Gastrocnemius medialis (tissue), 4 donors: ENCODE results near the gene PCDHGA11. TPM values are rescaled to one million over a fixed set of nuclear protein-coding genes. Genes with fewer than 3 reads are reported as not detected.
"Not testable (repeated sequence)": the region's sequence is repeated elsewhere in the genome, so short reads cannot be mapped to it uniquely, and the experiment has no call there.

Experiments used
- ATAC-seq, 2 donors: fragments of 150-250 bp; one replicate each; pipeline ENCODE4 v1.9.1; 2016
- DNase-seq, 2 donors: peaks; one replicate each; pipeline ENCODE4 v3.0.0-alpha.2; 2019
- H3K27ac ChIP-seq, 4 donors: fragments of 200-600 bp; sonication (generic); 1 replicate in 1 of 4; 2 replicates in 3 of 4; pipeline ENCODE4 v1.5.1; 2016 to 2018; ENCODE audit warnings: mild to moderate bottlenecking in 2 of 4, moderate library complexity in 1 of 4
- H3K27me3 ChIP-seq, 3 donors: fragments of 200-600 bp; sonication (generic) in 2 of 3; 1 replicate in 1 of 3; 2 replicates in 2 of 3; pipeline versions ENCODE4 v1.5.1 to v1.6.0; 2016 to 2019; ENCODE audit warnings: mild to moderate bottlenecking in 1 of 3, moderate library complexity in 1 of 3
- H3K36me3 ChIP-seq, 2 donors: fragments of 200-600 bp; sonication (generic) in 1 of 2; one replicate each; pipeline ENCODE4 v1.5.1; 2017 to 2018
- H3K4me1 ChIP-seq, 2 donors: fragments of 200-600 bp; sonication (generic) in 1 of 2; one replicate each; pipeline ENCODE4 v1.5.1; 2016 to 2017; ENCODE audit warnings: mild to moderate bottlenecking in 2 of 2
- H3K4me3 ChIP-seq, 4 donors: fragments of 200-600 bp; sonication (generic) in 3 of 4; 1 replicate in 1 of 4; 2 replicates in 3 of 4; pipeline ENCODE4 v1.5.1; 2016 to 2019; ENCODE audit warnings: mild to moderate bottlenecking in 2 of 4
- H3K9me3 ChIP-seq, 3 donors: fragments of 200-600 bp; sonication (generic) in 2 of 3; 1 replicate in 1 of 3; 2 replicates in 2 of 3; pipeline ENCODE4 v1.5.1; 2016 to 2019
- CTCF ChIP-seq, 5 experiments: fragments of 450-650 bp in 3 of 5; fragments of 200-600 bp in 2 of 5; sonication (generic) in 2 of 5; IDR thresholded peaks in 4 of 5; conservative IDR thresholded peaks in 1 of 5; 1 replicate in 4 of 5; 2 replicates in 1 of 5; pipeline ENCODE4 v1.5.1; 2016 to 2019; ENCODE audit warnings: antibody characterized with exemption in 5 of 5, mild to moderate bottlenecking in 3 of 5, moderate library complexity in 3 of 5
- POLR2A ChIP-seq, 2 donors: fragments of 450-650 bp; IDR thresholded peaks; one replicate each; pipeline ENCODE4 v1.6.1; 2017; ENCODE audit warnings: antibody characterized with exemption in 2 of 2, mild to moderate bottlenecking in 2 of 2, moderate library complexity in 2 of 2
- in situ Hi-C, 4 donors: fragments of 200-750 bp; cut with MboI; loops; one replicate each; pipeline versions ENCODE4 v1.15.0 to v1.8.0; 2017; ENCODE audit warnings: low sequenced_read_pairs in 4 of 4
- intact Hi-C: fragments of 100-400 bp; cut with DNase I; formaldehyde crosslinking; loops from one replicate; pipeline ENCODE4 v1.15.1; 2023; ENCODE audit warnings: low total_unique reads
- total RNA-seq, 4 donors: library from RNA; depleted of rRNA; stranded (reverse); fragments of >200 nt; gene quantifications; one replicate each; pipeline versions ENCODE4 v1.1.0 to v1.2.3, GENCODE V29; 2016

Gene PCDHGA11
- total RNA-seq, 4 donors from 2014 or later: 1.2 to 3.3 (median 1.3) TPM

DNA sequence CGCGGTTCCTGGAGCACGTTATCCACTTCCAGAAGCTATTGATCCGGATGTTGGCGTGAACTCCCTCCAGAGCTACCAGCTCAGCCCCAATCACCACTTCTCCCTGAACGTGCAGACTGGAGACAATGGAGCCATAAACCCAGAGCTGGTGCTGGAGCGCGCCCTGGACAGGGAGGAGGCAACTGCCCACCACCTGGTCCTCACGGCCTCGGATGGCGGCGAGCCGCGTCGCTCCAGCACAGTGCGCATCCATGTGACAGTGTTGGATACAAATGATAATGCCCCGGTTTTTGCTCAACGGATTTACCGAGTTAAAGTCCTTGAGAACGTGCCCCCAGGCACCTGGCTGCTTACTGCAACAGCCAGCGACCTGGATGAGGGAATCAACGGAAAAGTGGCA, 17.5 kb upstream of the PCDHGA11 start:
- ATAC-seq (no peak), DNase-seq (no peak)
- TF ChIP-seq CTCF (IDR thresholded peaks at IDR 0.05 in 4 of 5, conservative IDR thresholded peaks at IDR 0.05 in 1 of 5): no peak
- no peak for TF ChIP-seq POLR2A (IDR thresholded peaks at IDR 0.05)
- Histone ChIP-seq H3K4me1 (peaks cover 14 to 15% of the 10 kb centered on the region in 2 donors), H3K27me3 (peaks cover 0 to 4% (median 0%) of the 10 kb centered on the region in 3 donors), H3K4me3 (peak overlapping the region in 2 of 4 donors; percentile 29 to 41), H3K9me3 (peaks cover 0 to 6% (median 0%) of the 10 kb centered on the region in 3 donors), H3K36me3 (peaks cover 0 to 4% of the 10 kb centered on the region in 2 donors), H3K27ac (no peak overlapping the region)
- in situ Hi-C loops (no loop called here), intact Hi-C loops (no loop called here)

- peak; percentile 73 to 75 for ATAC-seq
- H3K36me3 ChIP-seq, H3K27me3 ChIP-seq, intact Hi-C loops, H3K9me3 ChIP-seq: not testable (repeated sequence)
- peak in 1 of 2 donors; percentile 39 for DNase-seq
- Histone ChIP-seq H3K27ac (peak within 1 kb of the TSS; percentile 53 to 73 (median 64)), H3K4me3 (peak within 1 kb of the TSS; percentile 36 to 57 (median 48)), H3K4me1 (peaks cover 6 to 19% of the 10 kb centered on the region in 2 donors)
- TF ChIP-seq CTCF (IDR thresholded peaks at IDR 0.05 in 4 of 5, conservative IDR thresholded peaks at IDR 0.05 in 1 of 5): peak; percentile 48 to 75 (median 70)
- in situ Hi-C loops: loop anchor here in 1 of 4 donors (5.0 kb wide), 1 partner anchor 149 kb away; no protein-coding TSS in a partner anchor
Measured at GRCh38 chr5:141407790-141408505, 12.9 kb upstream of the PCDHGA11 start, which contains the start of gene PCDHGB6. Gene PCDHGB6 (plus strand): TSS chr5:141408021. CDS start chr5:141408203, 182 bp downstream.

GRCh38 chr5:141409598-141410306, 11.1 kb upstream of the PCDHGA11 start:
- no peak for ATAC-seq
- in situ Hi-C loops (loop anchor here in 1 of 4 donors (5.0 kb wide), 1 partner anchor 148 kb away; no protein-coding TSS in a partner anchor), intact Hi-C loops (loop anchor here (5.0 kb wide), 1 partner anchor 37 kb away; the partner anchor contains the start of genes PCDHGA6 and PCDHGB3)
- Histone ChIP-seq H3K9me3 (peaks cover 0 to 8% (median 0%) of the 10 kb centered on the region in 3 donors), H3K27me3 (no peaks in the 10 kb centered on the region), H3K27ac (no peak overlapping the region), H3K36me3 (no peaks in the 10 kb centered on the region), H3K4me1 (peaks cover 4 to 15% of the 10 kb centered on the region in 2 donors), H3K4me3 (peak overlapping the region in 1 of 4 donors; percentile 16)
- TF ChIP-seq CTCF (IDR thresholded peaks at IDR 0.05 in 4 of 5, conservative IDR thresholded peaks at IDR 0.05 in 1 of 5) (no peak), POLR2A (IDR thresholded peaks at IDR 0.05) (no peak)
- DNase-seq: no peak

DNA sequence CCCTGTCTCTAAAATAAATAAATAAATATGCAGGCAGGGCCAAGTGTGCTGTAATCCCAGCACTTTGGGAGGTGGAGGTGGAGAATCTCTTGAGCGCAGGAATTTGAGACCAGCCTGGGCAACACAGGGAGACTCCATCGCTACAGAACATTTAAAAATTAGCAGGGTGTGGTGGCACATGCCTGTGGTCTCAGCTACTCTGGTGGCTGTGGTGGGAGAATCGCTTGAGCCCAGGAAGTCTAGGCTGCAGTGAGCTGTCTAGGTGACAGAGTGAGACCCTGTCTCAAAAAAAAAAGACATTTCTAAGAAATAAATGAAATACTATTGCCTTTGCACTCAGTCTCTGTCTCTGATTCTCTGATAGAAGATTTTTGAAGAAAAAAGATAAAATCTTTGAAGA, 9.3 kb upstream of the PCDHGA11 start:
- intact Hi-C loops: loop anchor here (5.0 kb wide), 1 partner anchor 39 kb away; the partner anchor contains the start of genes PCDHGA6 and PCDHGB3
- no peak overlapping the region for H3K4me3 ChIP-seq
- ATAC-seq (no peak), DNase-seq (no peak)
- no peaks in the 10 kb centered on the region for H3K36me3 ChIP-seq
- no peaks in the 10 kb centered on the region for H3K27me3 ChIP-seq
- H3K4me1 ChIP-seq: peaks cover 4 to 15% of the 10 kb centered on the region in 2 donors
- in situ Hi-C loops: no loop called here
- TF ChIP-seq POLR2A (IDR thresholded peaks at IDR 0.05) (no peak), CTCF (IDR thresholded peaks at IDR 0.05 in 4 of 5, conservative IDR thresholded peaks at IDR 0.05 in 1 of 5) (no peak)
- H3K27ac ChIP-seq: no peak overlapping the region
- H3K9me3 ChIP-seq: peaks cover 0 to 8% (median 0%) of the 10 kb centered on the region in 3 donors
